GM19395 (cell line): Measurements from ENCODE around the gene KCNMA1.
"Not testable (repeated sequence)": the region's sequence is repeated elsewhere in the genome, so short reads cannot be mapped to it uniquely, and the experiment has no call there.

ENCODE experiments used
- ATAC-seq: cut with Tn5 transposase; IDR thresholded peaks from one replicate; pipeline ENCODE4 v1.9.1; 2021; ENCODE audit warnings: mild to moderate bottlenecking, moderate library complexity; ENCODE audit not compliant: unreplicated experiment

The KCNMA1 gene

DNA sequence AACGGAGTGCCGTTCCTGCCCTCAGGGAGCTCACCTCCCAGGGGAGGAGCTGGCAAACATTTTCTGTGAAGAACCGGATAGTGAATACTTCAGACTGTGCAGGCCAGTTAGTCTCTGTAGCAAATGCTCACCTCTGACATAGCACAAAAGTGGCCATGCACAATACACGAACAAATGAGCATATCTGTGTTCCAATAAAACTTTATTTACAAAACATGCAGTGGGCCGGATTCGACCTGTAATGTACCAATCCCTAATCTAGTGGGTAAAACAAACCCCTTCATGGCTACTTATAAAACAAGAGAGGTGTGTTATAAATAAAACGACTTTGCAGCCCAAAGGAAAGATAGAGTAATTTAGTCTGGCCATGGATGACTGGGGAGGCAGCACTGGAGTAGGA lies 48.7 kb downstream of the KCNMA1 start:
- ATAC-seq: no peak

GRCh38 chr10:77587416-77587790 lies 50.2 kb downstream of the KCNMA1 start:
- ATAC-seq: no peak

DNA sequence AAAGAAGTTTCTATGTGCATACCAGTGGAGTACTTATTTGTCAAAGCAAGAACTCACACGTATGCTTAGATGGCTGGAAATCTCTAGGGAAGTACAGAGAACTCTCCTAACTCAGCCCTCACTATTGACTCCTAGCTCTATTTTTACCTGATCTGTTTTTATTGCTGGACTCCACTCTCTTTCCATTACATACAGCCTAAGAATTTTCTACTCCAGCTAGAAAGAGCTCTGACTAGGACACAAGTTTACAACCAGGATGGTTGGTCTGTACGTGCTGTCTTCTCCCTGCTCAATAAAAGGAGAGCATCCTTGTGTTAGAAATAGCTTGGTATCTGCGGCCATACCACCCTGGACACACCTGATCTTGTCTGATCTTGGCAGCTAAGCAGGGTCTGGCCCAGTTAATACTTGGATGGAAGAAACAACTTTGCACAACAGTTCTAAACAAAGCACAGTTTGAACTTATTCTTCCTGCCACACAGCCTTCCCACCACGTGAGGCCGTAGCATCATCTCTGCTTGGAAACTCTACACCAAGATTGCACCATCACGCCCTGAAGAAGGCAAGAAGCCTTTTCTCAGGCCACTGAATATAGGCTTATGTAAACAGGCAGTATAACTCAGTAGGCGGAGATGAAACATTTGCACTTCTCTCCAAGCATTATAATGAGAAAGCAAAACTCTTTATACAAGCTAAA lies 50.7 kb downstream of the KCNMA1 start:
- no peak for ATAC-seq

GRCh38 chr10:77584938-77585337 lies 52.7 kb downstream of the KCNMA1 start:
- no peak for ATAC-seq

DNA sequence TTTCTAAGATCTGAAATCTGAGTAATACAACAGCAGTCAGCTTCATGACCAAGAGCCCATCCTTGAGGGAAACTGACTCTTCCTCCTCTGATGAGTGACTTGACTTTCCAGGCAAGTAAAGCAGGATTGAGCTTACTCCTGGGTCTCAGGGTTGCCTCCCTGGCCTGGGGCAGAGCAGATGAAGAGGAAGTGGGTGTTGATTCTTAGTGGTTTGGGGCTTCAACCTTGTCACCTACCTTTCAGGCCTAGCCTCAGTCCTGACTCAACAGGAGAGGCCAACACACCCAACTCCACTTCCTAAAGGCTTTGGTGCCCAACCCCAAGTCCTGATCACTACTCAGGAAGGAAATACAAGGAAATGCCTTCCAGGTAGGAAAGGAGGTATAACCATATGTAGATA lies 54.1 kb downstream of the KCNMA1 start:
- ATAC-seq: no peak

DNA sequence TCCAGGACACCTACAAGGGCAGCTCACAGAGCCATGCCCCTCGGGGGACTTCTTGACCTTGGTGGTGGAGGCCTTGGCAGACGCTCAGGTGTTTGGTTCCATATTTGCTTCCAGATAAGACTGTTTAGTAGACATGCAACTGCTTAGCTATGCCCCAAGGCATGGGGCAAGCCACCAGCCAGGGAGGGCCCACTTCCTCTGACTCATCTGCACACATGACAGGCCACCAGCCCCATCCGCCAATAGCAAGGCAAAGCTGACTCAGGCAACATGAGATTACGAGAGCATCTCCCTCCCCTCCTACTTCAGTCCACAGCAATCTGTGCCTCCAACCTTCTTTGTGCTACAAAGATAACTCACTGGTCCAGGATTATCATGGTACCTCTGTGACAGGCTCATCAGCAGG lies 54.9 kb downstream of the KCNMA1 start:
- no peak for ATAC-seq

DNA sequence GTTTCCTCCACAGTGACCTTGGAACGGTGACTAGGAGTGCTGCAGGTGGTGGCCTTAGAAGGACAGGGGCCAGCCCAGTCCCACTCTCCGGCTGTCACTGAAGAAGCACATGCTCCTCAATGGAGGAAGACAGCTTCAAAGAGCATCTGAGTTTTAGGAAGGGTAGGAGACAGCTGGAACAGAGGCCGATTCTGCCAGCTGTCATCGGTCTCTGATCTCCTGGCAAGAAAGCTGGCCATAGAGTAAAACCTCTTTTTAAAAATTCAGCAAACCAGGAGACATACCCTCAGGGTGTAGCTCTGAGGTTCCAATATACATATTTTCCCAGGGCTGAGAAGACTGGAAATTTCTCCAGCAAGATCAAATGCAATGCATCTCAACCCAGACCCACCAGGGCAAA lies 55.9 kb downstream of the KCNMA1 start:
- ATAC-seq: no peak

DNA sequence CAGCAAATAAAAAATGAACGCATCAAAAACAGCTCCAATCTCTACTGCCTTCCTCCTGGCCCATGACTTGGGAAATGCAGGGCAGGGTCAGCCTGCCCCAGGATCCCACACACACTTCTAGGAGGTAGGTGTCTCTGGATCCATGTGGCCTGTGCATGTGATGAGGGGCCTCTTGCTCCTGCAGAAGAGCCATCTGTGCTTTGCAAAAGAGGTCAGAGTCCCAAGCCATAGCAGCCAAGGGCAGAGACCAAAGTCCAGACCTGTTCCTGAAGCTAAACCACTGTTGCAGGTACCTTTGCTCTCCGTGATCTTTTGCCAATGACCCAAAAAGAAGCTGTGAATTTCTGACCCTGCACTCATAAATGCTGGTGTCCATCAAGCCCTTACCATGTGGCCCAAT lies 57.1 kb downstream of the KCNMA1 start:
- no peak for ATAC-seq

- ATAC-seq: no peak
Observed at GRCh38 chr10:77578583-77579227, 58.9 kb downstream of the KCNMA1 start.

DNA sequence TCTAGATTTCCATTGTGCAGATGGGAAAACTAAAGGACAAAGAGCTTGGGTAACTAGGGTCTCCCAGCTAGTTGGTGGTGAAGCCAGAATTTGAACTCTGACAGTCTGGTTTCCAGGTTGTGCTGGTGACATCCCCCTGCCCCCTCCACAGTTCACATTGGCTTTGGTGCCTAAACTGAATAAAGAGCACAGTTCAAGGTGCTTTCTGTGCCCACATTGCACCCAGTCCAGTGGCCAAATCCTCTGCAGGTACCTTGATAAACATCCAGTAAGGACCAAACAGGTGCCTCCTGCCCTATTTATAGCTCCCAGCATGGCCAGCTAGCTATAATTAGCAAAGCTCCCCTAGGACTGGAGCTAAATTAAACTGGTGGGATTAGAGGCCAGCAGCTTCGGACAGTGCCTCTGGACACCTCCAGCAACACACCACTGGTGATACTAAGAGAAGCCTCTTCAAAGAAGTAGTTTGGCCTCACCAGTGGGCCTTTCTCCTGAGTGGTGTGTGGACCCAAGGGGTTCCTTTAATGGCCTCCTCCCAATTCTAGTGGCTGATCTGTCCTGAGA lies 59.9 kb downstream of the KCNMA1 start:
- no peak for ATAC-seq

- ATAC-seq: no peak
Observed at GRCh38 chr10:77576444-77577032, 61.1 kb downstream of the KCNMA1 start.

- ATAC-seq: no peak
Observed at GRCh38 chr10:77576007-77576367, 61.6 kb downstream of the KCNMA1 start.

DNA sequence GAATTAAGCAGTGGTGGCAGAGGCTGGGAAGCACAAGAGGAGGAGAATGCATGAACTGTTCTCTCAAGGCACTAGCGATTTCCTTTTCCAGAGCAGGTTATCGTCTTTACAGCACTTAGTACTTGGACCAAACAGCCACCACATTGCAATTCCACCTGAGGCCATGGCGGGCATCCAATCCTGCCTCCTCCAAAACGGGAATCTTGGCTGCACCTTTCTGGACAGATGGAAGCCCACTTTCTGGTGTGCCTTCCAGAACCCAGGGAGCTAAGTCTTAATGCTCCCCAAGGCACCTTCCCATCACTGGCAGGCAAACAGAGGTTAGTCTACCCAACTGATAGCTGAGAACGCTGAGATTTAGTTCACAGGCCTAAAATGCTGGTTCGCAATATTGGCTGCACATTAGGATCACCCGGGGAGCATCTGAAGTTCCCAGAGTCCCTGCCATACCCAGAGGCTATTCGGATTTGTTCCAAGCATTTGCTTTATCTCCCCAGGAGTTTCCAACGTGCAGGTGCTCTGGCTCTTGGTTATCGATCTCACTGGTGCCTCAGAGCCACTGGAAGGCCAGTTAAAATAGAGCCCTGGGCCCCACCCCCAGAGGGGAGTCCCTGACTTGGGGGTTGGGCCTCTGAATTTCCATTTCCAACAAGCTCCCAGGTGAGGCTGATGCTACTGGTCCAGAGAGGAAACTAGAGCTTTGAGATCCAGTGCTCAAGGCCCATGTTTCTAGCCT lies 62.2 kb downstream of the KCNMA1 start:
- no peak for ATAC-seq

- ATAC-seq: no peak
Observed at GRCh38 chr10:77574438-77574837, 63.2 kb downstream of the KCNMA1 start.

- not testable (repeated sequence) for ATAC-seq
Observed at GRCh38 chr10:77572520-77572919, 65.1 kb downstream of the KCNMA1 start.

DNA sequence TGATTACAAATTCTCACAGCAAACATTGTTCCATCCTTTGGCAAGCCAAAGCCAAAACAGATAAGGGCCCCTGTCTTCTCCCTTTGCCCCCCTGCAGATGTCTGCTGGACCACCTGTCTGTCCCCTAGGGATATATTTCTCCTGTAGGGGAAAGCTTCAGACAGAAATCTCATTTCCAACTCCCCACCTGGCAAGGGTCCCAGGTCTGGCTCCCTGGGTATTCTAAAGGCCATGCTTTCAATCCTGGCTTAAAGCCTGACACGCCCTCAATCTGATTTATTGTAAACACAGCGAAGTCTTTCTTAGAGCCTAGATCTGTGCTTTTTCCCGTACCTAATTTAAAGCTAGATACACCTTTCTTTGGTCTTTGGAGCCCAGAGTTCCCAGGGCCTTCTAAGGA lies 66.1 kb downstream of the KCNMA1 start:
- ATAC-seq: no peak

GRCh38 chr10:77566914-77567566 lies 70.6 kb downstream of the KCNMA1 start:
- ATAC-seq: no peak

DNA sequence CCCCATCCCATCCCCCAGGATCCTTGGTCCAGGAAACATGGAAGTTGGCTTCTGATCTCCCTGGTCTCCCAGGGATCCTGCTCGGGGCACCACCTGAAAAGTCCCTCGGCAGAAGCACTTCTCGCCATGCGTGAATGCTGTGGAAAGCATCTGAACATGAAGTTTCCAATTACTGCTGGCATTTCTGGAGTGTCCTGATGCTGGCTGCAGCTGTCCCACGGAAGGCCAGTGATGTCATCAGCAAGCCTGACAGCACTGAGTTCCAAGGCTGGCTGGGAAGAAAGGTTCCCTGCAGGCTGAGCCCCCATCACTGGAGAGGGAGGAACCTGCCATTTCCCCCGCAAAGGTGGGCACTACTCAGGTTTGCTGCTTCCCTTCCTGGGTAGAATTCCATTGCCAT lies 71.4 kb downstream of the KCNMA1 start:
- ATAC-seq: no peak

- ATAC-seq: no peak
Observed at GRCh38 chr10:77565590-77566023, 72.0 kb downstream of the KCNMA1 start.

DNA sequence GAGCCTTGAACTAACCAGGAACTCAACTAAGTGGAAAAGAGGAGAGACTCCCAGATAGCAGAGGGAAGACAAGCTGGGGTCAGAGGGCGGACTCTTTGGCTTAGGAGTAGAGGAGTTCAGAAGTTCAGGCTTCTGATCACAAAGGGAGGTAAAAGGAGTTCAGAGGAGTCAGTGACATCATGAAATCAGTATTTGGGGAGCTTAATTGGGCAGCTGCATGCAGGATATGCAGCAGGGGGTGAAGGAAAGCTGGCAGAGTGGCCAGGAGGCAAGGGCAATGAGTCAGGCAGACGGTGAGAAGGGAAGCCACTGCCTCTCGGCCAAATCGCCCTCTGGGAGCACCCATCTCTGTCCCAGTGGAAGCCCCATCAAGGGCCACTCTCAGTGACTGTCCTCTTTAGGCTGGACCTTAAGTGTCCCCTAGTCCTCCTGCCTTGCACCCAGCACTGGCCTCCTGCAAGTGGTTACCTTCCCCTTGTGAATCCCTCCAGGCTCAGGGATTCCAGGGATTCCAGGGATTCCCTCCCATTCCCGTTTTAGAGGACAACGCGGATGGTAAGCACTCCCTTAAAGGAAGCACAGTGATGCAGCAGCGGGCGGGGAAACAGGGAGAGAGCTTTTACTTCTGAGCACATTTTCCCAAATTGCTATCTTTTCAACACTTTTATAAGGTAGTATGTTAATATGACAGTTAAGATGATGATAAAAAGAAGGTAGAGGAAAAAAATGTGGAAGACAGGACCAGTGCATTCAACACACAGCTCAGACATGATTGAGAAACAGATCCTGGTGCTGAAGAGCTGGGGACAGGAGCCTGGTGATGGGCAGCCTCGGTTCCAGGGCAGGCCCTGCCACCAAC lies 72.6 kb downstream of the KCNMA1 start:
- no peak for ATAC-seq
